H9 (cell line): ENCODE results near the gene WDR36. TPM values are rescaled to one million over a fixed set of nuclear protein-coding genes. Genes with fewer than 3 reads are reported as not detected.

Experiments
- DNase-seq: peaks from one replicate; pipeline ENCODE4 v3.0.0-alpha.2; 2017
- H2AFZ ChIP-seq: one replicate; pipeline ENCODE4 v1.6.1; 2013; ENCODE audit warnings: mild to moderate bottlenecking, low read length, control low read depth, moderate library complexity
- H2AK5ac ChIP-seq: 2 replicates; pipeline ENCODE4 v1.6.1; 2013; ENCODE audit warnings: low read length, control low read depth, mixed read lengths; ENCODE audit not compliant: insufficient read length
- H2BK120ac ChIP-seq: one replicate; pipeline ENCODE4 v1.6.1; 2013; ENCODE audit warnings: low read depth, mild to moderate bottlenecking, low read length, control low read depth, inconsistent platforms; ENCODE audit not compliant: poor library complexity, severe bottlenecking
- H2BK12ac ChIP-seq: 2 replicates; pipeline ENCODE4 v1.6.1; 2013; ENCODE audit warnings: low read length, control low read depth, mixed read lengths, low read depth; ENCODE audit not compliant: insufficient read length
- H2BK15ac ChIP-seq: 2 replicates; pipeline ENCODE4 v1.6.1; 2013; ENCODE audit warnings: low read depth, low read length, control low read depth
- H2BK20ac ChIP-seq: one replicate; pipeline ENCODE4 v1.6.1; 2013; ENCODE audit warnings: low read depth, mild to moderate bottlenecking, low read length, control low read depth, inconsistent platforms; ENCODE audit not compliant: poor library complexity, severe bottlenecking
- H2BK5ac ChIP-seq: 2 replicates; pipeline ENCODE4 v1.6.1; 2013; ENCODE audit warnings: low read length, control low read depth, mixed read lengths; ENCODE audit not compliant: insufficient read length
- H3K14ac ChIP-seq: 2 replicates; pipeline ENCODE4 v1.6.1; 2013; ENCODE audit warnings: low read length, control low read depth; ENCODE audit not compliant: insufficient read depth
- H3K18ac ChIP-seq: 2 replicates; pipeline ENCODE4 v1.6.1; 2013; ENCODE audit warnings: low read depth, mild to moderate bottlenecking, mixed read lengths, low read length, control low read depth; ENCODE audit not compliant: insufficient read length
- H3K23ac ChIP-seq: 2 replicates; pipeline ENCODE4 v1.6.1; 2013; ENCODE audit warnings: low read length, control low read depth, mixed read lengths, low read depth; ENCODE audit not compliant: insufficient read length
- H3K23me2 ChIP-seq: 2 replicates; pipeline ENCODE4 v1.6.1; 2013; ENCODE audit warnings: low read depth, mild to moderate bottlenecking, mixed read lengths, low read length, control low read depth; ENCODE audit not compliant: insufficient read length, poor library complexity, severe bottlenecking
- H3K27ac ChIP-seq: 2 replicates; pipeline ENCODE4 v1.5.1; 2013; ENCODE audit warnings: low read length, control low read depth, mixed read lengths, low read depth; ENCODE audit not compliant: insufficient read length
- H3K27me3 ChIP-seq: 2 replicates; pipeline ENCODE4 v1.6.1; 2013; ENCODE audit warnings: low read length, control low read depth, inconsistent platforms; ENCODE audit not compliant: insufficient read depth
- H3K4ac ChIP-seq: 2 replicates; pipeline ENCODE4 v1.6.1; 2013; ENCODE audit warnings: low read depth, mild to moderate bottlenecking, control low read depth, inconsistent platforms, low read length, moderate library complexity
- H3K4me1 ChIP-seq: 2 replicates; pipeline ENCODE4 v1.6.1; 2013; ENCODE audit warnings: low read length, control low read depth, inconsistent platforms; ENCODE audit not compliant: insufficient read depth
- H3K4me2 ChIP-seq: 2 replicates; pipeline ENCODE4 v1.6.1; 2013; ENCODE audit warnings: low read length, control low read depth, mixed read lengths; ENCODE audit not compliant: insufficient read length, insufficient read depth
- H3K56ac ChIP-seq: 2 replicates; pipeline ENCODE4 v1.6.1; 2013; ENCODE audit warnings: low read depth, mild to moderate bottlenecking, mixed read lengths, low read length, control low read depth; ENCODE audit not compliant: insufficient read length
- H3K79me1 ChIP-seq: 2 replicates; pipeline ENCODE4 v1.6.1; 2013; ENCODE audit warnings: low read depth, mild to moderate bottlenecking, moderate library complexity, low read length, control low read depth, inconsistent platforms; ENCODE audit not compliant: insufficient read depth, poor library complexity, severe bottlenecking
- H3K79me2 ChIP-seq: 2 replicates; pipeline ENCODE4 v1.6.1; 2013; ENCODE audit warnings: low read length, control low read depth, inconsistent platforms; ENCODE audit not compliant: insufficient read depth
- H3K9ac ChIP-seq: 2 replicates; pipeline ENCODE4 v1.6.1; 2013; ENCODE audit warnings: low read length, control low read depth, mixed read lengths; ENCODE audit not compliant: insufficient read length; ENCODE audit errors: extremely low read depth
- H3K9me3 ChIP-seq: one replicate; pipeline ENCODE4 v1.6.1; 2013; ENCODE audit warnings: low read depth, low read length, inconsistent platforms; ENCODE audit not compliant: control insufficient read depth
- H3T11ph ChIP-seq: one replicate; pipeline ENCODE4 v1.6.1; 2013; ENCODE audit warnings: mild to moderate bottlenecking, low read length, control low read depth, inconsistent platforms
- H4K20me1 ChIP-seq: one replicate; pipeline ENCODE4 v1.6.1; 2013; ENCODE audit not compliant: control insufficient read depth, insufficient read length, insufficient read depth
- H4K5ac ChIP-seq: 2 replicates; pipeline ENCODE4 v1.6.1; 2013; ENCODE audit warnings: low read depth, mild to moderate bottlenecking, mixed read lengths, low read length, control low read depth; ENCODE audit not compliant: insufficient read length
- H4K8ac ChIP-seq: replicated peaks from 2 replicates; pipeline ENCODE4 v1.6.1; 2013; ENCODE audit warnings: low read length, control low read depth, mixed read lengths, low read depth; ENCODE audit not compliant: insufficient read length
- H4K91ac ChIP-seq: 2 replicates; pipeline ENCODE4 v1.6.1; 2013; ENCODE audit warnings: low read depth, mild to moderate bottlenecking, moderate library complexity, mixed read lengths, low read length, control low read depth; ENCODE audit not compliant: insufficient read length
- H3K27ac Mint-ChIP-seq, 3 experiments: 2 replicates in 2 of 3; 3 replicates in 1 of 3; pipeline ENCODE4 v1.8.0; 2020 to 2021; ENCODE audit warnings: mixed read lengths in 3 of 3, mild to moderate bottlenecking in 1 of 3, moderate library complexity in 1 of 3
- H3K27me3 Mint-ChIP-seq: 2 replicates; pipeline ENCODE4 v1.8.0; 2021; ENCODE audit warnings: low read depth, mild to moderate bottlenecking, moderate library complexity, mixed read lengths
- H3K36me3 Mint-ChIP-seq, 3 experiments: 2 replicates in 2 of 3; 3 replicates in 1 of 3; pipeline ENCODE4 v1.8.0; 2020 to 2021; ENCODE audit warnings: low read depth in 3 of 3, mixed read lengths in 3 of 3; ENCODE audit not compliant: insufficient read depth in 1 of 3
- H3K4me1 Mint-ChIP-seq, 2 experiments: 2 replicates each; pipeline ENCODE4 v1.8.0; 2020; ENCODE audit warnings: mixed read lengths in 2 of 2
- H3K4me3 Mint-ChIP-seq, 2 experiments: 2 replicates in 1 of 2; 3 replicates in 1 of 2; pipeline ENCODE4 v1.8.0; 2020 to 2021; ENCODE audit warnings: mild to moderate bottlenecking in 2 of 2, mixed read lengths in 2 of 2, moderate library complexity in 1 of 2
- H3K9me3 Mint-ChIP-seq, 2 experiments: 2 replicates in 1 of 2; 3 replicates in 1 of 2; pipeline ENCODE4 v1.8.0; 2020; ENCODE audit warnings: mild to moderate bottlenecking in 2 of 2, mixed read lengths in 2 of 2, moderate library complexity in 1 of 2
- WGBS: extraction: QIAGEN DNeasy Blood & Tissue Kit; methylation state at CpG from one replicate; pipeline ENCODE4 v1.1.7; 2013; ENCODE audit warnings: missing lambda C conversion rate, low lambda C conversion rate, mixed read lengths; ENCODE audit not compliant: insufficient read length; ENCODE audit errors: extremely low coverage; 5-methylcytosine and 5-hydroxymethylcytosine counted together
- total RNA-seq: library from RNA; stranded (reverse); gene quantifications from 2 replicates; pipeline ENCODE4 v1.2.1, GENCODE V29; 2021
- TF ChIP-seq, protein P1 (sequence below): fragments of 200-600 bp; sonication (generic); conservative IDR thresholded peaks from 3 replicates; pipeline ENCODE4 v1.8.0; 2021; ENCODE audit warnings: antibody characterized with exemption, mild to moderate bottlenecking

The WDR36 gene
- total RNA-seq, 1 experiment from 2014 or later = 42.0 TPM

- peaks cover 23% of the 10 kb centered on the region; the same call in 1 of the 2 replicates for H3K27me3 ChIP-seq
- no peak overlapping the region for H4K8ac ChIP-seq
- H2BK20ac ChIP-seq = no peak overlapping the region
- Mint-ChIP-seq H3K4me1 (peaks cover 8 to 14% of the 10 kb centered on the region in 2 experiments), H3K27me3 (peaks cover 47% of the 10 kb centered on the region), H3K36me3 (no peaks in the 10 kb centered on the region), H3K9me3 (no peaks in the 10 kb centered on the region), H3K27ac (no peak overlapping the region), H3K4me3 (no peak overlapping the region)
- H3K79me1 ChIP-seq = no peaks in the 10 kb centered on the region
- H2BK5ac ChIP-seq = no peak overlapping the region
- no peak overlapping the region for H3K18ac ChIP-seq
- no peak overlapping the region for H3K4me2 ChIP-seq
- no peak overlapping the region for H3T11ph ChIP-seq
- no peak overlapping the region for H4K5ac ChIP-seq
- H3K79me2 ChIP-seq = no peaks in the 10 kb centered on the region
- TF ChIP-seq, protein P1, sequence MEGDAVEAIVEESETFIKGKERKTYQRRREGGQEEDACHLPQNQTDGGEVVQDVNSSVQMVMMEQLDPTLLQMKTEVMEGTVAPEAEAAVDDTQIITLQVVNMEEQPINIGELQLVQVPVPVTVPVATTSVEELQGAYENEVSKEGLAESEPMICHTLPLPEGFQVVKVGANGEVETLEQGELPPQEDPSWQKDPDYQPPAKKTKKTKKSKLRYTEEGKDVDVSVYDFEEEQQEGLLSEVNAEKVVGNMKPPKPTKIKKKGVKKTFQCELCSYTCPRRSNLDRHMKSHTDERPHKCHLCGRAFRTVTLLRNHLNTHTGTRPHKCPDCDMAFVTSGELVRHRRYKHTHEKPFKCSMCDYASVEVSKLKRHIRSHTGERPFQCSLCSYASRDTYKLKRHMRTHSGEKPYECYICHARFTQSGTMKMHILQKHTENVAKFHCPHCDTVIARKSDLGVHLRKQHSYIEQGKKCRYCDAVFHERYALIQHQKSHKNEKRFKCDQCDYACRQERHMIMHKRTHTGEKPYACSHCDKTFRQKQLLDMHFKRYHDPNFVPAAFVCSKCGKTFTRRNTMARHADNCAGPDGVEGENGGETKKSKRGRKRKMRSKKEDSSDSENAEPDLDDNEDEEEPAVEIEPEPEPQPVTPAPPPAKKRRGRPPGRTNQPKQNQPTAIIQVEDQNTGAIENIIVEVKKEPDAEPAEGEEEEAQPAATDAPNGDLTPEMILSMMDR = no peak
- no peaks in the 10 kb centered on the region for H3K9me3 ChIP-seq
- H2BK12ac ChIP-seq = no peak overlapping the region
- H4K91ac ChIP-seq = no peak overlapping the region
- no CpG with 5 or more reads among the region's 2 CpGs for WGBS
- H3K23me2 ChIP-seq = peaks cover 9% of the 10 kb centered on the region
- no peak overlapping the region for H3K23ac ChIP-seq
- DNase-seq = no peak
- no peaks in the 10 kb centered on the region for H4K20me1 ChIP-seq
- H3K4me1 ChIP-seq = no peaks in the 10 kb centered on the region; the same call in 1 of the 2 replicates
- no peak overlapping the region for H3K4ac ChIP-seq
- no peak overlapping the region for H3K9ac ChIP-seq
- no peak overlapping the region for H3K27ac ChIP-seq
- no peak overlapping the region for H3K56ac ChIP-seq
- H2BK120ac ChIP-seq = no peak overlapping the region
- H2BK15ac ChIP-seq = no peak overlapping the region
- no peak overlapping the region for H2AK5ac ChIP-seq
- no peak overlapping the region for H2AFZ ChIP-seq
- H3K14ac ChIP-seq = no peak overlapping the region
These were observed 25.7 kb upstream of the WDR36 start for GRCh38 chr5:111066261-111066938.
